Fibroblast of skin of right biceps (primary cell): ENCODE measurements around the gene ANO2.
"Not testable (repeated sequence)": the region's sequence is repeated elsewhere in the genome, so short reads cannot be mapped to it uniquely, and the experiment has no call there.

ENCODE experiments used
- DNase-seq: peaks from one replicate; pipeline ENCODE4 v3.0.0-alpha.2; 2013

ANO2 gene

GRCh38 chr12:5571115-5571514 lies 373.9 kb downstream of the ANO2 start:
- no peak for DNase-seq

GRCh38 chr12:5570416-5570815 lies 374.6 kb downstream of the ANO2 start:
- no peak for DNase-seq

- no peak for DNase-seq
Measured at GRCh38 chr12:5568325-5568981, 376.6 kb downstream of the ANO2 start.

GRCh38 chr12:5567016-5567725 lies 377.9 kb downstream of the ANO2 start:
- peak; percentile 44 for DNase-seq

- DNase-seq: peak; percentile 92
Measured at GRCh38 chr12:5565933-5566599, 379.0 kb downstream of the ANO2 start.

GRCh38 chr12:5562581-5562980 lies 382.5 kb downstream of the ANO2 start:
- DNase-seq: no peak

- DNase-seq: no peak
Measured at GRCh38 chr12:5561846-5562245, 383.2 kb downstream of the ANO2 start.

- peak; percentile 45 for DNase-seq
Measured at GRCh38 chr12:5561057-5561456, 384.0 kb downstream of the ANO2 start.

GRCh38 chr12:5560265-5560664 lies 384.8 kb downstream of the ANO2 start:
- no peak for DNase-seq

- no peak for DNase-seq
Measured at GRCh38 chr12:5557906-5558305, 387.2 kb downstream of the ANO2 start.

GRCh38 chr12:5556946-5557673 lies 387.9 kb downstream of the ANO2 start:
- DNase-seq: no peak

- no peak for DNase-seq
Measured at GRCh38 chr12:5556033-5556614, 388.9 kb downstream of the ANO2 start.

GRCh38 chr12:5554711-5555110 lies 390.3 kb downstream of the ANO2 start:
- DNase-seq: peak; percentile 94

GRCh38 chr12:5549011-5549410 lies 396.0 kb downstream of the ANO2 start:
- no peak for DNase-seq

GRCh38 chr12:5548152-5548943 lies 396.7 kb downstream of the ANO2 start:
- DNase-seq: no peak

- peak; percentile 92 for DNase-seq
Measured at GRCh38 chr12:5546616-5547015, 398.4 kb downstream of the ANO2 start.

- DNase-seq: no peak
Measured at GRCh38 chr12:5537771-5538170, 407.3 kb downstream of the ANO2 start.

- not testable (repeated sequence) for DNase-seq
Measured at GRCh38 chr12:5537026-5537615, 407.9 kb downstream of the ANO2 start.

- peak; percentile 87 for DNase-seq
Measured at GRCh38 chr12:5535541-5535940, 409.5 kb downstream of the ANO2 start.

GRCh38 chr12:5534426-5535199 lies 410.4 kb downstream of the ANO2 start:
- DNase-seq: no peak

- DNase-seq: no peak
Measured at GRCh38 chr12:5533368-5533767, 411.7 kb downstream of the ANO2 start.
